BLaER1 treated with 17β-estradiol and CSF1 and Interleukin-3, amounts not matched to agents 10 nM and 100 nM (cell line): ENCODE measurements around the gene ZBTB5.
"Not testable (repeated sequence)": the region's sequence is repeated elsewhere in the genome, so short reads cannot be mapped to it uniquely, and the experiment has no call there.

Source experiments
- H3K27ac ChIP-seq, 11 experiments: shearing (Covaris generic); formaldehyde crosslinking; 2 replicates each; pipeline ENCODE4 v1.8.1; 2022
- H3K27me3 ChIP-seq, 11 experiments: shearing (Covaris generic); formaldehyde crosslinking; 2 replicates each; pipeline ENCODE4 v1.8.1; 2022
- H3K36me3 ChIP-seq, 11 experiments: shearing (Covaris generic); formaldehyde crosslinking; 2 replicates each; pipeline ENCODE4 v1.8.1; 2022
- H3K4me1 ChIP-seq, 10 experiments: shearing (Covaris generic); formaldehyde crosslinking; 2 replicates each; pipeline ENCODE4 v1.8.1; 2022
- H3K4me2 ChIP-seq, 11 experiments: shearing (Covaris generic); formaldehyde crosslinking; 2 replicates each; pipeline ENCODE4 v1.8.1; 2022
- H3K4me3 ChIP-seq, 10 experiments: shearing (Covaris generic); formaldehyde crosslinking; 2 replicates each; pipeline ENCODE4 v1.8.1; 2022
- H3K9ac ChIP-seq, 11 experiments: shearing (Covaris generic); formaldehyde crosslinking; 2 replicates each; pipeline ENCODE4 v1.8.1; 2022
- H3K9me3 ChIP-seq, 11 experiments: shearing (Covaris generic); formaldehyde crosslinking; replicated peaks in 1 of 11; 2 replicates each; pipeline ENCODE4 v1.8.1; 2022
- H4K20me1 ChIP-seq, 11 experiments: shearing (Covaris generic); formaldehyde crosslinking; 2 replicates each; pipeline ENCODE4 v1.8.1; 2022
- Cebpa-rat ChIP-seq, 11 experiments: shearing (Covaris generic); IDR thresholded peaks; 2 replicates each; pipeline ENCODE4 v1.8.1; 2022

Gene ZBTB5

DNA sequence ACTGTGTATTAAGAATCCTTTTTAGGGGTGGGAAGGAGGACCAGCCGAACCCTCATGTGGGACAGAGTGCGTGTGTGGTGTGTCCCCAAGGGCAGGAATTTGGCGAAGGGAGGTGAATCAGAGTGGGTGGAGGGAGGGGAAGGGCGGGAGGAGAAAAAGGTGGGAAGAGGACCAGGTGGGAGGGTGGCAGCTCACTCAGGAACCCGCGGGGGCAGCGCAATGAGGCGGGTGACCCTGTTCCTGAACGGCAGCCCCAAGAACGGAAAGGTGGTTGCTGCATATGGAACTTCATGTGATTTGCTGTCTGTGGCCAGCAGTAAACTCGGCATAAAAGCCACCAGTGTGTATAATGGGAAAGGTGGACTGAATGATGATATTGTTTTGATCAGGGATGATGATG lies 11.7 kb upstream of the ZBTB5 start:
- no peak overlapping the region for H3K4me3 ChIP-seq
- no peak overlapping the region for H3K4me2 ChIP-seq
- TF ChIP-seq Cebpa-rat (IDR thresholded peaks at IDR 0.05) = no peak
- no peaks in the 10 kb centered on the region for H3K27me3 ChIP-seq
- no peak overlapping the region for H3K27ac ChIP-seq
- no peaks in the 10 kb centered on the region for H3K36me3 ChIP-seq
- H3K4me1 ChIP-seq = peaks cover 0 to 20% (median 8%) of the 10 kb centered on the region in 10 experiments; a peak in 13 of 20 replicates
- H3K9me3 ChIP-seq = peaks cover 24 to 32% (median 28%) of the 10 kb centered on the region in 11 experiments
- no peaks in the 10 kb centered on the region for H4K20me1 ChIP-seq
- no peak overlapping the region for H3K9ac ChIP-seq

DNA sequence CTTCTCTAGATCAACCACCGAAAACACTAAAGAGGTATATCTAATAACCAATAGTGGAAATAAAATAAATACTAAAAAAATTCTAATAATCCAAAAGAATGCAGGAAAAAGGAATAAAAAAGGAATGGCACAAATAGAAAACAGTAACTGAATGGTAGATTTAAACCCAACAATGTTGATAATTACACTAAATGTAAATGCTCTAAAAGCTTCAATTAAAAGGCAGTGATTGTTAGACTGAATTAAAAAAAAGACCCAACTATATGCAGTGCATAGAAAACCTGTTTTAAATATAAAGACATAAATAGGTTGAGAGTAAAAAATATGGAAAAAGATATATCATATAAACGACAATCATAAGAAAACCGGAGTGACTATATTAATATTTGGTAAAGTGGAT lies 9.2 kb upstream of the ZBTB5 start:
- Histone ChIP-seq H3K36me3 (no peaks in the 10 kb centered on the region), H3K9ac (no peak overlapping the region), H3K9me3 (peaks cover 24 to 32% (median 28%) of the 10 kb centered on the region in 11 experiments), H3K4me3 (no peak overlapping the region), H3K27me3 (no peaks in the 10 kb centered on the region), H4K20me1 (no peaks in the 10 kb centered on the region), H3K4me2 (no peak overlapping the region), H3K27ac (no peak overlapping the region), H3K4me1 (peaks cover 0 to 11% (median 6%) of the 10 kb centered on the region in 10 experiments; a peak in 6 of 20 replicates)
- no peak for TF ChIP-seq Cebpa-rat (IDR thresholded peaks at IDR 0.05)

DNA sequence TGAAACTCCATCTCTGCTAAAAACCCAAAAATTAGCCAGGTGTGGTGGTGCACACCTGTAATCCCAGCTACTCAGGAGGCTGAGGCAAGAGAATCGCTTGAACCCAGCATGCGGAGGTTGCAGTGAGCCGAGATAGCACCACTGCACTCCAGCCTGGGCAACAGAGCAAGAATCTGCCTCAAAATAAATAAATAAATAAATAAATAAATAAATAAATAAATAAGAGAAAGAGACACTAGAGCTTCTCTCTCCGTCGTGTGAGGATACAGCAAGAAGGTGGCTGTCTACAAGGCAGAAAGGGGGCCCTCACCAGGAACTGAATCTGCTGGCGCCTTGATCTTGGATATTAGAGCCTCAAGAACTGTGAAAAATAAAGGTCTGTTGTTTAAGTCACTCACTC lies 8.7 kb upstream of the ZBTB5 start:
- H3K9ac ChIP-seq, H3K4me2 ChIP-seq, H3K4me3 ChIP-seq, H3K27me3 ChIP-seq, H3K27ac ChIP-seq, H4K20me1 ChIP-seq, H3K36me3 ChIP-seq: not testable (repeated sequence)
- Histone ChIP-seq H3K9me3 (peaks cover 24 to 32% (median 28%) of the 10 kb centered on the region in 11 experiments), H3K4me1 (peaks cover 0 to 11% (median 6%) of the 10 kb centered on the region in 10 experiments; a peak in 6 of 20 replicates)

- no peak for TF ChIP-seq Cebpa-rat (IDR thresholded peaks at IDR 0.05)
- Histone ChIP-seq H4K20me1 (no peaks in the 10 kb centered on the region), H3K9me3 (peaks cover 24 to 32% (median 28%) of the 10 kb centered on the region in 11 experiments), H3K27me3 (no peaks in the 10 kb centered on the region; a peak in 1 of 22 replicates), H3K36me3 (no peaks in the 10 kb centered on the region), H3K4me1 (peaks cover 0 to 12% (median 6%) of the 10 kb centered on the region in 10 experiments; a peak in 12 of 20 replicates), H3K9ac (peak overlapping the region in 5 of 11 experiments; percentile 7 to 55 (median 40); a peak in 6 of 22 replicates), H3K27ac (peak overlapping the region in 2 of 11 experiments; percentile 4 to 43; a peak in 2 of 22 replicates), H3K4me2 (peak overlapping the region; percentile 16 to 69 (median 45); a peak in 18 of 22 replicates), H3K4me3 (peak overlapping the region in 2 of 10 experiments; percentile 23 to 27; a peak in 3 of 20 replicates)
Observed at GRCh38 chr9:37471942-37472684, 6.9 kb upstream of the ZBTB5 start.

- peaks cover 7 to 24% (median 18%) of the 10 kb centered on the region in 10 experiments for H3K4me1 ChIP-seq
- H3K27ac ChIP-seq = no peak overlapping the region
- no peaks in the 10 kb centered on the region for H3K36me3 ChIP-seq
Observed at GRCh38 chr9:37468620-37469019, 3.4 kb upstream of the ZBTB5 start.

DNA sequence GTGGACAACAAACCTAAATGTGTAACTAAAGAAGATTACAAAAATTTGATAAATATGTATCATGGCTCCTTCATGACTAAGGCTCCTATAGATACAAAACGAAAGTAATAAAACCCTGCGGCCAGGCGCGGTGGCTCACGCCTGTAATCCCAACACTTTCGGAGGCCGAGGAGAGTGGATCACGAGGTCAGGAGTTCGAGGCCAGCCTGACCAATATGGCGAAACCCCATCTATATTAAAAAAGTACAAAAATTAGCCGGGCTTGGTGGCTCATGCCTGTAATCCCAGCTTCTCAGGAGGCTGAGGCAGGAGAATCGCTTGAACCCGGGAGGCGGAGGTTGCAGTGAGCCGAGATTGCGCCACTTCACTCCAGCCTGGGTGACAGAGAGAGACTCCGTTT lies 2.3 kb upstream of the ZBTB5 start:
- H3K4me1 ChIP-seq = peaks cover 18 to 35% (median 27%) of the 10 kb centered on the region in 10 experiments
- not testable (repeated sequence) for H3K27ac ChIP-seq

More at GRCh38 chr9:37468620-37469019, 3.4 kb upstream of the ZBTB5 start:
- H3K4me2 ChIP-seq = no peak overlapping the region
- peaks cover 0 to 6% (median 0%) of the 10 kb centered on the region in 11 experiments; a peak in 1 of 22 replicates for H3K27me3 ChIP-seq
- peaks cover 1 to 6% (median 4%) of the 10 kb centered on the region in 11 experiments; a peak in 18 of 22 replicates for H3K9me3 ChIP-seq
- H4K20me1 ChIP-seq = peaks cover 0 to 11% (median 3%) of the 10 kb centered on the region in 11 experiments; a peak in 8 of 22 replicates
- no peak for TF ChIP-seq Cebpa-rat (IDR thresholded peaks at IDR 0.05)
- H3K4me3 ChIP-seq = no peak overlapping the region
- H3K9ac ChIP-seq = no peak overlapping the region

GRCh38 chr9:37466037-37466709 lies 923 bp upstream of the ZBTB5 start:
- peaks cover 0 to 6% (median 0%) of the 10 kb centered on the region in 11 experiments; a peak in 1 of 22 replicates for H3K27me3 ChIP-seq
- peak overlapping the region; percentile 80 to 97 (median 87) for H3K4me3 ChIP-seq
- peaks cover 25 to 38% (median 31%) of the 10 kb centered on the region in 10 experiments for H3K4me1 ChIP-seq
- peak overlapping the region in 10 of 11 experiments; percentile 70 to 98 (median 94); a peak in 21 of 22 replicates for H3K27ac ChIP-seq
- H3K36me3 ChIP-seq = peaks cover 0 to 11% (median 0%) of the 10 kb centered on the region in 11 experiments; a peak in 3 of 22 replicates
- no peaks in the 10 kb centered on the region for H3K9me3 ChIP-seq
- H3K9ac ChIP-seq = peak overlapping the region; percentile 81 to 97 (median 94)
- peak overlapping the region; percentile 76 to 98 (median 90) for H3K4me2 ChIP-seq
- no peak for TF ChIP-seq Cebpa-rat (IDR thresholded peaks at IDR 0.05)
- peaks cover 0 to 35% (median 11%) of the 10 kb centered on the region in 11 experiments; a peak in 13 of 22 replicates for H4K20me1 ChIP-seq

More for the DNA sequence above, 2.3 kb upstream of the ZBTB5 start:
- not testable (repeated sequence) for H3K4me2 ChIP-seq, H3K27me3 ChIP-seq, H3K9me3 ChIP-seq, H3K4me3 ChIP-seq, H3K36me3 ChIP-seq, H3K9ac ChIP-seq
- peaks cover 0 to 21% (median 6%) of the 10 kb centered on the region in 11 experiments; a peak in 12 of 22 replicates for H4K20me1 ChIP-seq

DNA sequence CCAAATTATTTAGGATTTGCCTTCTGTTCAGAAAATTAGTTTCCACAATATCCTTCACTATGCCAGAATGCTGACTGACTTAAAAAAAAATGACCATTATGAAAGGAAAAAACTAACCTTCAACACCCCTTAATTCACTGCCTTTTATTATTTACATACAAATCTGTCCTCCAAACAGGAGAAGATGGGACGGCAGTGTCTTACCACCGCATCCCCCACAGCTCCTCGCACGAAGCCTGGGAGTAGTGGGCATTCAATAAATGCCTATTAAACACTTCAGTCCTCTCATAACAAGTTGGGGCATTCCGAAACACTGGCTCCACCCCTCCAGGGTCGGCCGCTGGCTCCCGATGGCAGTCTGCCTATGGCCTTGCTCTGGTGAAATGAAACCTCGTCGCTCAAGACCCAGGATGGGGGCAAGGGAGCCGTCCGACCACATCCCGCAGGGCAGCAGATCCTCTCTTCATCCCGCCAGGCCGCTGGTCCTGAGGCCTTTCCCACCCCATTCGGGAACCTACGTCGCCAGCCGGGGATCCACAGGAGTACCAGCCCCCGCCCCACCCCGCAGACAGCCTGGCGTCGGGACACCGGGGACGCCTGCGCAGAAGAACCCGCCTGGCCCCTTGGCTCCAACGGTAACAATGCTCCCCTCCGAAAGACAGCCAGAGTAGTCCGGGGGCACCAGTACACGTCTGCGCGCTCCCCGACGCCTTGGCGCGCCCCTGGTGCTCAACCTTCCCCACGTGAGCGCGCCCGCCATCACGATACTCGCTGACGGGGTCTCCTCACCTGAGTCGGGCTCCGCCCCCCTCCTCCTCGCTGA lies 613 bp downstream of the ZBTB5 start:
- no peak for TF ChIP-seq Cebpa-rat (IDR thresholded peaks at IDR 0.05)

More for the DNA sequence above, 613 bp downstream of the ZBTB5 start:
- H3K4me1 ChIP-seq = peaks cover 25 to 39% (median 31%) of the 10 kb centered on the region in 10 experiments
- peaks cover 0 to 6% (median 0%) of the 10 kb centered on the region in 11 experiments; a peak in 1 of 22 replicates for H3K27me3 ChIP-seq
- no peaks in the 10 kb centered on the region for H3K9me3 ChIP-seq
- peak overlapping the region; percentile 88 to 97 (median 94) for H3K9ac ChIP-seq
- peaks cover 0 to 15% (median 4%) of the 10 kb centered on the region in 11 experiments; a peak in 6 of 22 replicates for H3K36me3 ChIP-seq
- peak overlapping the region; percentile 82 to 99 (median 91) for H3K4me2 ChIP-seq
- H3K4me3 ChIP-seq = peak overlapping the region; percentile 80 to 97 (median 87)
- H4K20me1 ChIP-seq = peaks cover 0 to 47% (median 11%) of the 10 kb centered on the region in 11 experiments; a peak in 13 of 22 replicates
- peak overlapping the region; percentile 86 to 98 (median 92) for H3K27ac ChIP-seq
